Large intestine (tissue), 3 donors: ENCODE results near the gene AGT. TPM values are rescaled to one million over a fixed set of nuclear protein-coding genes. Genes with fewer than 3 reads are reported as not detected.
"Not testable (repeated sequence)": the region's sequence is repeated elsewhere in the genome, so short reads cannot be mapped to it uniquely, and the experiment has no call there.

Experiments
- DNase-seq, 2 donors: peaks; one replicate each; pipeline versions ENCODE4 v3.0.0 to v3.0.0-alpha.2; 2013
- H3K27ac ChIP-seq: one replicate; pipeline ENCODE4 v1.5.1; 2013; ENCODE audit warnings: low read length
- H3K27me3 ChIP-seq: 2 replicates; pipeline ENCODE4 v1.6.1; 2013; ENCODE audit warnings: low read length; ENCODE audit not compliant: control insufficient read depth, insufficient read depth
- H3K36me3 ChIP-seq: 2 replicates; pipeline ENCODE4 v1.6.1; 2013; ENCODE audit warnings: low read length; ENCODE audit not compliant: control insufficient read depth, insufficient read depth
- H3K4me1 ChIP-seq: one replicate; pipeline ENCODE4 v1.6.1; 2013; ENCODE audit warnings: low read length; ENCODE audit not compliant: control insufficient read depth, insufficient read depth
- H3K4me3 ChIP-seq: one replicate; pipeline ENCODE4 v1.5.1; 2013; ENCODE audit warnings: low read length
- H3K9me3 ChIP-seq: one replicate; pipeline ENCODE4 v1.6.1; 2013; ENCODE audit warnings: mild to moderate bottlenecking, low read depth, low read length, moderate library complexity; ENCODE audit not compliant: control insufficient read depth
- WGBS: methylation state at CpG from one replicate; pipeline ENCODE4 v1.1.5; 2013; ENCODE audit warnings: low lambda C conversion rate; ENCODE audit not compliant: insufficient coverage; 5-methylcytosine and 5-hydroxymethylcytosine counted together
- polyA plus RNA-seq: library from polyadenylated mRNA; unstranded; fragments of 120-200 nt; gene quantifications from one replicate; pipeline ENCODE4 v1.2.1, GENCODE V29; 2013

AGT gene
- polyA plus RNA-seq, 1 donor, result 191 TPM

GRCh38 chr1:230717251-230717650, 3.3 kb upstream of the AGT start:
- Histone ChIP-seq H3K4me3 (no peak overlapping the region), H3K27me3 (no peaks in the 10 kb centered on the region), H3K27ac (no peak overlapping the region), H3K9me3 (peaks cover 3% of the 10 kb centered on the region), H3K4me1 (peaks cover 19% of the 10 kb centered on the region), H3K36me3 (no peaks in the 10 kb centered on the region)
- WGBS, result no CpG with 5 or more reads among the region's 1 CpG
- DNase-seq, result no peak

GRCh38 chr1:230716453-230716852, 2.5 kb upstream of the AGT start:
- not testable (repeated sequence) for H3K27ac ChIP-seq, H3K9me3 ChIP-seq, H3K27me3 ChIP-seq, DNase-seq, H3K36me3 ChIP-seq, H3K4me3 ChIP-seq
- no CpG with 5 or more reads among the region's 3 CpGs for WGBS
- H3K4me1 ChIP-seq, result peaks cover 20% of the 10 kb centered on the region

- Histone ChIP-seq H3K4me3 (no peak overlapping the region), H3K36me3 (no peaks in the 10 kb centered on the region), H3K9me3 (no peaks in the 10 kb centered on the region), H3K27me3 (no peaks in the 10 kb centered on the region), H3K27ac (no peak overlapping the region), H3K4me1 (peaks cover 20% of the 10 kb centered on the region)
- WGBS, result no CpG with 5 or more reads among the region's 3 CpGs
- no peak for DNase-seq
Measured at GRCh38 chr1:230715510-230715909, 1.6 kb upstream of the AGT start.

GRCh38 chr1:230713547-230713914, 391 bp downstream of the AGT start:
- peak overlapping the region; percentile 85 for H3K27ac ChIP-seq
- no peaks in the 10 kb centered on the region for H3K27me3 ChIP-seq
- H3K4me3 ChIP-seq, result peak overlapping the region; percentile 54
- H3K36me3 ChIP-seq, result peaks cover 12% of the 10 kb centered on the region
- WGBS, result no CpG with 5 or more reads among the region's 8 CpGs
- peaks cover 29% of the 10 kb centered on the region for H3K4me1 ChIP-seq
- H3K9me3 ChIP-seq, result no peaks in the 10 kb centered on the region
- no peak for DNase-seq

GRCh38 chr1:230713138-230713537, 784 bp downstream of the AGT start:
- peaks cover 12% of the 10 kb centered on the region for H3K36me3 ChIP-seq
- H3K9me3 ChIP-seq, result no peaks in the 10 kb centered on the region
- peaks cover 33% of the 10 kb centered on the region for H3K4me1 ChIP-seq
- no CpG with 5 or more reads among the region's 7 CpGs for WGBS
- H3K4me3 ChIP-seq, result peak overlapping the region; percentile 54
- no peak for DNase-seq
- H3K27me3 ChIP-seq, result no peaks in the 10 kb centered on the region
- peak overlapping the region; percentile 85 for H3K27ac ChIP-seq

- WGBS, result 100% methylated on average over 1 of the region's 17 CpGs
- Histone ChIP-seq H3K4me3 (peak overlapping the region; percentile 54), H3K27me3 (no peaks in the 10 kb centered on the region)
Measured at GRCh38 chr1:230712470-230712942, 1.4 kb downstream of the AGT start.

GRCh38 chr1:230711245-230711644, 2.7 kb downstream of the AGT start:
- 100% methylated on average over 1 of the region's 3 CpGs for WGBS
- Histone ChIP-seq H3K4me1 (peaks cover 44% of the 10 kb centered on the region), H3K27me3 (no peaks in the 10 kb centered on the region), H3K4me3 (no peak overlapping the region), H3K36me3 (peaks cover 21% of the 10 kb centered on the region), H3K9me3 (no peaks in the 10 kb centered on the region), H3K27ac (no peak overlapping the region)
- DNase-seq, result no peak

More at GRCh38 chr1:230712470-230712942, 1.4 kb downstream of the AGT start:
- Histone ChIP-seq H3K9me3 (no peaks in the 10 kb centered on the region), H3K4me1 (peaks cover 39% of the 10 kb centered on the region), H3K27ac (no peak overlapping the region), H3K36me3 (peaks cover 12% of the 10 kb centered on the region)
- DNase-seq, result peak in 1 of 2 donors; percentile 17

GRCh38 chr1:230710543-230710904, 3.4 kb downstream of the AGT start:
- no CpG with 5 or more reads among the region's 8 CpGs for WGBS
- H3K9me3 ChIP-seq, result no peaks in the 10 kb centered on the region
- peaks cover 24% of the 10 kb centered on the region for H3K36me3 ChIP-seq
- no peak for DNase-seq
- no peak overlapping the region for H3K4me3 ChIP-seq
- no peak overlapping the region for H3K27ac ChIP-seq
- H3K4me1 ChIP-seq, result peaks cover 47% of the 10 kb centered on the region
- H3K27me3 ChIP-seq, result no peaks in the 10 kb centered on the region

- peak in 1 of 2 donors; percentile 24 for DNase-seq
- no CpG with 5 or more reads among the region's 18 CpGs for WGBS
- H3K4me3 ChIP-seq, result no peak overlapping the region
- H3K27ac ChIP-seq, result peak overlapping the region; percentile 94
- peaks cover 41% of the 10 kb centered on the region for H3K4me1 ChIP-seq
- H3K9me3 ChIP-seq, result no peaks in the 10 kb centered on the region
- no peaks in the 10 kb centered on the region for H3K27me3 ChIP-seq
- peaks cover 30% of the 10 kb centered on the region for H3K36me3 ChIP-seq
Measured at GRCh38 chr1:230709619-230710542, 4.0 kb downstream of the AGT start.

GRCh38 chr1:230708631-230709580, 5.0 kb downstream of the AGT start:
- no CpG with 5 or more reads among the region's 16 CpGs for WGBS
- peaks cover 34% of the 10 kb centered on the region for H3K4me1 ChIP-seq
- peaks cover 36% of the 10 kb centered on the region for H3K36me3 ChIP-seq
- DNase-seq, result peak; percentile 98 to 99
- no peak overlapping the region for H3K4me3 ChIP-seq
- peak overlapping the region; percentile 94 for H3K27ac ChIP-seq
- no peaks in the 10 kb centered on the region for H3K27me3 ChIP-seq
- no peaks in the 10 kb centered on the region for H3K9me3 ChIP-seq
